Activated naive CD8-positive, alpha-beta T cell treated with anti-CD3 and anti-CD28 coated beads, Interleukin-2, amount 50 U/mL, for 16 hours (primary cell): ENCODE measurements around the gene FOXI3.

Experiments used
- DNase-seq: peaks from one replicate; pipeline ENCODE4 v3.0.0-alpha.2; 2020; ENCODE audit warnings: low read depth, low spot score

FOXI3 gene

GRCh38 chr2:88452565-88452905 is at the start of gene FOXI3:
TSS of gene FOXI3 (minus strand) at chr2:88452693. CDS start at chr2:88452535, 158 bp downstream.
- DNase-seq, result no peak

- no peak for DNase-seq
Observed at GRCh38 chr2:88500691-88501090, 48.2 kb upstream of the FOXI3 start.

GRCh38 chr2:88499204-88499603 is 46.7 kb upstream of the FOXI3 start:
- DNase-seq, result no peak

GRCh38 chr2:88493481-88493880 is 41.0 kb upstream of the FOXI3 start:
- DNase-seq, result no peak

- no peak for DNase-seq
Observed at GRCh38 chr2:88492002-88492401, 39.5 kb upstream of the FOXI3 start.

GRCh38 chr2:88489181-88489580 is 36.7 kb upstream of the FOXI3 start:
- DNase-seq, result no peak

GRCh38 chr2:88483200-88483599 is 30.7 kb upstream of the FOXI3 start:
- no peak for DNase-seq

- DNase-seq, result no peak
Observed at GRCh38 chr2:88481691-88482336, 29.3 kb upstream of the FOXI3 start.

- DNase-seq, result no peak
Observed at GRCh38 chr2:88472811-88473210, 20.3 kb upstream of the FOXI3 start.

GRCh38 chr2:88471083-88471942 is 18.8 kb upstream of the FOXI3 start:
- no peak for DNase-seq

GRCh38 chr2:88469202-88470114 is 17.0 kb upstream of the FOXI3 start:
- no peak for DNase-seq

- no peak for DNase-seq
Observed at GRCh38 chr2:88464153-88464552, 11.7 kb upstream of the FOXI3 start.

GRCh38 chr2:88458633-88459032 is 6.1 kb upstream of the FOXI3 start:
- DNase-seq, result no peak

- DNase-seq, result no peak
Observed at GRCh38 chr2:88452980-88453582, 588 bp upstream of the FOXI3 start.

- no peak for DNase-seq
Observed at GRCh38 chr2:88451811-88452564, 505 bp downstream of the FOXI3 start.

GRCh38 chr2:88450925-88451810 is 1.3 kb downstream of the FOXI3 start:
- no peak for DNase-seq

GRCh38 chr2:88450186-88450585 is 2.3 kb downstream of the FOXI3 start:
- no peak for DNase-seq

- no peak for DNase-seq
Observed at GRCh38 chr2:88448248-88448647, 4.2 kb downstream of the FOXI3 start.

GRCh38 chr2:88443353-88443938 is 9.0 kb downstream of the FOXI3 start:
- no peak for DNase-seq

- DNase-seq, result no peak
Observed at GRCh38 chr2:88442473-88442872, 10.0 kb downstream of the FOXI3 start.
